ENCODE results near the gene RCOR2.

DNA sequence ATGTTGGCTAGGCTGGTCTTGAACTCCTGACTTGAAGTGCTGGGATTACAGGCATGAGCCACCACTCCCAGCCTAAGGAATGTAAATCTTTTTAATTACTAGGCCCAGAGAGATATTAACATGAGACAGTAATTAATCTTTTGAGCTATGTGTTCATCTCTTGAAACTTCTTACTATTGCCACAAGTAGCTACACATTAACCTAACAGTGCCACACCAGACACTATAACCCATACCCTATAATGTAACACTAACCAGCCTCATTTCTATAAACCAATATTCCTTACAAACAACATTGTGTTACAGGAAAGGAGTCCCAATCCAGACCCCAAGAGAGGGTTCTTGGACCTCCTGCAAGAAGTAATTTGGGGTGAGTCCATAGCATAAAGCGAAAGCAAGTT lies 49.5 kb upstream of the RCOR2 start:
- TF ChIP-seq, protein P1, sequence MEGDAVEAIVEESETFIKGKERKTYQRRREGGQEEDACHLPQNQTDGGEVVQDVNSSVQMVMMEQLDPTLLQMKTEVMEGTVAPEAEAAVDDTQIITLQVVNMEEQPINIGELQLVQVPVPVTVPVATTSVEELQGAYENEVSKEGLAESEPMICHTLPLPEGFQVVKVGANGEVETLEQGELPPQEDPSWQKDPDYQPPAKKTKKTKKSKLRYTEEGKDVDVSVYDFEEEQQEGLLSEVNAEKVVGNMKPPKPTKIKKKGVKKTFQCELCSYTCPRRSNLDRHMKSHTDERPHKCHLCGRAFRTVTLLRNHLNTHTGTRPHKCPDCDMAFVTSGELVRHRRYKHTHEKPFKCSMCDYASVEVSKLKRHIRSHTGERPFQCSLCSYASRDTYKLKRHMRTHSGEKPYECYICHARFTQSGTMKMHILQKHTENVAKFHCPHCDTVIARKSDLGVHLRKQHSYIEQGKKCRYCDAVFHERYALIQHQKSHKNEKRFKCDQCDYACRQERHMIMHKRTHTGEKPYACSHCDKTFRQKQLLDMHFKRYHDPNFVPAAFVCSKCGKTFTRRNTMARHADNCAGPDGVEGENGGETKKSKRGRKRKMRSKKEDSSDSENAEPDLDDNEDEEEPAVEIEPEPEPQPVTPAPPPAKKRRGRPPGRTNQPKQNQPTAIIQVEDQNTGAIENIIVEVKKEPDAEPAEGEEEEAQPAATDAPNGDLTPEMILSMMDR (IDR thresholded peaks at IDR 0.05), result no peak
- TF ChIP-seq POLR2A (IDR thresholded peaks at IDR 0.05), result no peak

Measured in right lobe of liver (tissue), 4 donors.